ENCODE measurements around the gene TRIM5. TPM values are rescaled to one million over a fixed set of nuclear protein-coding genes. Genes with fewer than 3 reads are reported as not detected.

The TRIM5 gene
- total and polyA plus RNA-seq, 5 donors from 2014 or later, result 6.0 to 15.2 (median 7.6) TPM

GRCh38 chr11:5712507-5712906, 27.6 kb upstream of the TRIM5 start:
- no peak overlapping the region for H3K27ac ChIP-seq (ENCODE audit: insufficient read depth, low read length, poor library complexity, severe bottlenecking)
- no peaks in the 10 kb centered on the region for H3K4me1 ChIP-seq (ENCODE audit: control insufficient read depth, insufficient read depth, low read length, poor library complexity, severe bottlenecking)
- Mint-ChIP-seq H3K27ac (peak overlapping the region in 2 of 3 donors; percentile 42 to 52), H3K27me3 (no peaks in the 10 kb centered on the region), H3K36me3 (peaks cover 23% of the 10 kb centered on the region), H3K4me1 (peaks cover 8 to 11% (median 9%) of the 10 kb centered on the region in 4 donors), H3K4me3 (no peak overlapping the region), H3K9me3 (peaks cover 0 to 3% (median 0%) of the 10 kb centered on the region in 7 donors)
- no peak overlapping the region for H3K4me3 ChIP-seq (ENCODE audit: low read depth, low read length)
- H3K36me3 ChIP-seq (ENCODE audit: control insufficient read depth, insufficient read depth, low read length), result peaks cover 38% of the 10 kb centered on the region
- peaks cover 0 to 3% of the 10 kb centered on the region in 2 experiments for H3K9me3 ChIP-seq (ENCODE audit: control insufficient read depth in 2 of 2, low read length in 2 of 2)
- H3K27me3 ChIP-seq (ENCODE audit: control insufficient read depth, insufficient read depth, low read length), result no peaks in the 10 kb centered on the region
- DNase-seq (peak in 1 of 3 donors; percentile 37), ATAC-seq (ENCODE audit: low read depth in 2 of 2) (peak in 1 of 2 donors; percentile 59)

DNA sequence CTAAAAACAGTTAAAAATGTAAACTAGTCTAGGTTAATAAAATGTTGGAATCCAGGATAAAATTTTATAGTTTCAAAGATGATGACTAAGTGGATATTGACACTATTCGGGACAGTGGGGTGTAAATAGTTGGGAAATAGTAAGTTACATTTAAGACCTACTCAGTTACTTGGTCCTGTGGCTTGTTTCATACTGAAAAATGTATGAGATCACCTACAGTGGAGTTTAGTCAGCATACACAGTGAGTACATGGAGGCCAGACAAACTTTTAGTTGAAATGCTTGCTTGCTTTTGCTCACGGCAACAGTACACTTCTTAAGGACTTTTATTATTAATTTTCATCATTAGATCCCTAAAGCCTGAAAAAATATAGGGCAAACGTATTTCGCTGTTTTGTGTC, 20.8 kb upstream of the TRIM5 start:
- Mint-ChIP-seq H3K9me3 (no peaks in the 10 kb centered on the region), H3K36me3 (peaks cover 63% of the 10 kb centered on the region), H3K4me3 (no peak overlapping the region), H3K27me3 (no peaks in the 10 kb centered on the region), H3K4me1 (peaks cover 42 to 46% (median 43%) of the 10 kb centered on the region in 4 donors), H3K27ac (peak overlapping the region; percentile 30 to 37 (median 34))
- peaks cover 90% of the 10 kb centered on the region for H3K36me3 ChIP-seq (ENCODE audit: control insufficient read depth, insufficient read depth, low read length)
- H3K9me3 ChIP-seq (ENCODE audit: control insufficient read depth in 2 of 2, low read length in 2 of 2), result no peaks in the 10 kb centered on the region
- no peak for ATAC-seq (ENCODE audit: low read depth in 2 of 2)
- no peaks in the 10 kb centered on the region for H3K27me3 ChIP-seq (ENCODE audit: control insufficient read depth, insufficient read depth, low read length)
- DNase-seq, result no peak
- peaks cover 15% of the 10 kb centered on the region for H3K4me1 ChIP-seq (ENCODE audit: control insufficient read depth, insufficient read depth, low read length, poor library complexity, severe bottlenecking)
- H3K27ac ChIP-seq (ENCODE audit: insufficient read depth, low read length, poor library complexity, severe bottlenecking), result peak overlapping the region; percentile 19
- no peak overlapping the region for H3K4me3 ChIP-seq (ENCODE audit: low read depth, low read length)

DNA sequence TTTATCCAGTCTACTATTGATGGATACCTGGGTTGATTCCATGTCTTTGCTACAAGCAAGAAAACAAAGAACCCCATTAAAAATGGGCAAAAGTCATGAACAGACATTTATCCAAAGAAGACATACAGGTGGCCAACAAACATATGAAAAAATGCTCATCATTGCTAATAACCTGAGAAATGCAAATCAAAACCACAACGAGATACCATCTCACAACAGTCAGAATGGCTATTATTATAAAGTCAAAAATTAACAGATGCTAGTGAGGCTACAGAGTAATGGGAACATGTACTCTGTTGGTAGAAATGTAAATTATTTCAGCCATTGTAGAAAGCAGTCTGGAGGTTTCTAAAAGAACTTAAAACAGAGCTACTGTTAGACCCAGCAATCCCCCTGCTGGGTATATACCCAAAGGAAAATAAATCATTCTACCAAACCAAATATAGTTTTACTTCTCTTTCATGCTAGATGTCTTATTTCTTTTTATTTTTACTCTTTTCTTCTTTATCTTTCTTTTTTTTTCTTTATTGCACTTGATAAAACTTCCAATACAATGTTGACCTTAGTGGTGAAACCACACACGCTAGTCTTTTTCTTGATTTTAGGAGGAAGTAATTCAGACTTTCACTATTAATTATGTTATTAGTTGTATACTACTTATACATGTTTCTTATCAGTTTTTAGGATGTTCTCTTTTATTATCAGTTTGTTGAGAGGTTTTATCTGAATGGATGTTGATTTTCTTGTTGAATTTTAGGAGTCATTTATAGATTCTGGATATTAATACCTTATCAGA, 19.1 kb upstream of the TRIM5 start:
- peak overlapping the region in 3 of 4 donors; percentile 17 to 63 (median 52) for H3K4me3 Mint-ChIP-seq
- peaks cover 64% of the 10 kb centered on the region for H3K36me3 Mint-ChIP-seq
- Histone ChIP-seq H3K27ac (ENCODE audit: insufficient read depth, low read length, poor library complexity, severe bottlenecking) (peak overlapping the region; percentile 27), H3K9me3 (ENCODE audit: control insufficient read depth in 2 of 2, low read length in 2 of 2) (no peaks in the 10 kb centered on the region), H3K4me1 (ENCODE audit: control insufficient read depth, insufficient read depth, low read length, poor library complexity, severe bottlenecking) (peaks cover 18% of the 10 kb centered on the region), H3K4me3 (ENCODE audit: low read depth, low read length) (peak overlapping the region; percentile 29), H3K27me3 (ENCODE audit: control insufficient read depth, insufficient read depth, low read length) (no peaks in the 10 kb centered on the region), H3K36me3 (ENCODE audit: control insufficient read depth, insufficient read depth, low read length) (peaks cover 91% of the 10 kb centered on the region)
- ATAC-seq (ENCODE audit: low read depth in 2 of 2), result peak in 1 of 2 donors; percentile 43
- peaks cover 43 to 58% (median 50%) of the 10 kb centered on the region in 4 donors for H3K4me1 Mint-ChIP-seq
- H3K9me3 Mint-ChIP-seq, result no peaks in the 10 kb centered on the region
- peak overlapping the region; percentile 30 to 82 (median 71) for H3K27ac Mint-ChIP-seq
- no peaks in the 10 kb centered on the region for H3K27me3 Mint-ChIP-seq
- no peak for DNase-seq

GRCh38 chr11:5701055-5701577, 16.2 kb upstream of the TRIM5 start:
- no peaks in the 10 kb centered on the region for H3K27me3 ChIP-seq (ENCODE audit: control insufficient read depth, insufficient read depth, low read length)
- Mint-ChIP-seq H3K27ac (peak overlapping the region in 1 of 3 donors; percentile 88), H3K36me3 (peaks cover 70% of the 10 kb centered on the region), H3K9me3 (no peaks in the 10 kb centered on the region), H3K27me3 (no peaks in the 10 kb centered on the region), H3K4me3 (peak overlapping the region in 1 of 4 donors; percentile 61), H3K4me1 (peaks cover 51 to 77% (median 67%) of the 10 kb centered on the region in 4 donors)
- peaks cover 21% of the 10 kb centered on the region for H3K4me1 ChIP-seq (ENCODE audit: control insufficient read depth, insufficient read depth, low read length, poor library complexity, severe bottlenecking)
- peak overlapping the region; percentile 39 for H3K4me3 ChIP-seq (ENCODE audit: low read depth, low read length)
- no peak overlapping the region for H3K27ac ChIP-seq (ENCODE audit: insufficient read depth, low read length, poor library complexity, severe bottlenecking)
- DNase-seq, result no peak
- no peak for ATAC-seq (ENCODE audit: low read depth in 2 of 2)
- no peaks in the 10 kb centered on the region for H3K9me3 ChIP-seq (ENCODE audit: control insufficient read depth in 2 of 2, low read length in 2 of 2)
- H3K36me3 ChIP-seq (ENCODE audit: control insufficient read depth, insufficient read depth, low read length), result peaks cover 89% of the 10 kb centered on the region

DNA sequence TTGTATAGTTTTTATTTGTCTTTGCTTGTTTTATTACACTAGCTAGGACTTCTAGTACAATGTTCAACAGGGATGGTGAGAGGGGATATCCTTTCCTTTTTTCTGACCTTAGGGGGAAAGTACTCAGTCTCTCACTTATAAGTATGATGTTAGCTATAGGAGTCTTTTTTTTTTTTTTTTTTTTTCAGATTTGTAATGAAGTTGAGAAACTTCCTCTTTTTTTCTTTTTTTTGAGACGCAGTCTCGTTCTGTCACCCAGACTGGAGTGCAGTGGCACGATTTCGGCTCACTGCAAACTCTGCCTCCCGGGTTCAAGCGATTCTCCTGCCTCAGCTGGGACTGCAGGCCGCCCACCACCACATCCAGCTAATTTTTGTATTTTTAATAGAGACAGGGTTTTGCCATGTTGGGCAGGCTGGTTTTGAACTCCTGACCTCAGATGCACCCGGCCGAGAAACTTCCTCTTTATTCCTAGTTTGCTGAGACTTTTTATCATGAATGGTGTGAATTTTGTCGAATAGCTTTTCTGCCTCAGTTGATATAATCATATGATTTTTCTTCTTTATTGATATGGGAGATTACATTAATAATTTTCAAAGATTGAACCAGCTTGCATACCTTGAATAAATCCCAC, 15.7 kb upstream of the TRIM5 start:
- Mint-ChIP-seq H3K4me1 (peaks cover 48 to 81% (median 71%) of the 10 kb centered on the region in 4 donors), H3K36me3 (peaks cover 71% of the 10 kb centered on the region), H3K9me3 (no peaks in the 10 kb centered on the region), H3K27me3 (no peaks in the 10 kb centered on the region), H3K27ac (peak overlapping the region in 2 of 3 donors; percentile 7 to 62), H3K4me3 (peak overlapping the region in 2 of 4 donors; percentile 16 to 61)
- peaks cover 89% of the 10 kb centered on the region for H3K36me3 ChIP-seq (ENCODE audit: control insufficient read depth, insufficient read depth, low read length)
- H3K27me3 ChIP-seq (ENCODE audit: control insufficient read depth, insufficient read depth, low read length), result no peaks in the 10 kb centered on the region
- no peaks in the 10 kb centered on the region for H3K9me3 ChIP-seq (ENCODE audit: control insufficient read depth in 2 of 2, low read length in 2 of 2)
- no peak overlapping the region for H3K27ac ChIP-seq (ENCODE audit: insufficient read depth, low read length, poor library complexity, severe bottlenecking)
- H3K4me1 ChIP-seq (ENCODE audit: control insufficient read depth, insufficient read depth, low read length, poor library complexity, severe bottlenecking), result peaks cover 26% of the 10 kb centered on the region
- no peak for DNase-seq
- H3K4me3 ChIP-seq (ENCODE audit: low read depth, low read length), result no peak overlapping the region
- no peak for ATAC-seq (ENCODE audit: low read depth in 2 of 2)

GRCh38 chr11:5698281-5698680, 13.4 kb upstream of the TRIM5 start:
- H3K4me3 Mint-ChIP-seq, result peak overlapping the region in 2 of 4 donors; percentile 2 to 21
- H3K36me3 Mint-ChIP-seq, result peaks cover 70% of the 10 kb centered on the region
- H3K27ac ChIP-seq (ENCODE audit: insufficient read depth, low read length, poor library complexity, severe bottlenecking), result no peak overlapping the region
- DNase-seq, result no peak
- no peaks in the 10 kb centered on the region for H3K9me3 ChIP-seq (ENCODE audit: control insufficient read depth in 2 of 2, low read length in 2 of 2)
- no peak for ATAC-seq (ENCODE audit: low read depth in 2 of 2)
- no peaks in the 10 kb centered on the region for H3K27me3 Mint-ChIP-seq
- H3K36me3 ChIP-seq (ENCODE audit: control insufficient read depth, insufficient read depth, low read length), result peaks cover 82% of the 10 kb centered on the region
- H3K4me3 ChIP-seq (ENCODE audit: low read depth, low read length), result no peak overlapping the region
- no peaks in the 10 kb centered on the region for H3K9me3 Mint-ChIP-seq
- peaks cover 44 to 85% (median 72%) of the 10 kb centered on the region in 4 donors for H3K4me1 Mint-ChIP-seq
- peaks cover 38% of the 10 kb centered on the region for H3K4me1 ChIP-seq (ENCODE audit: control insufficient read depth, insufficient read depth, low read length, poor library complexity, severe bottlenecking)
- peak overlapping the region in 2 of 3 donors; percentile 63 to 84 for H3K27ac Mint-ChIP-seq
- no peaks in the 10 kb centered on the region for H3K27me3 ChIP-seq (ENCODE audit: control insufficient read depth, insufficient read depth, low read length)

DNA sequence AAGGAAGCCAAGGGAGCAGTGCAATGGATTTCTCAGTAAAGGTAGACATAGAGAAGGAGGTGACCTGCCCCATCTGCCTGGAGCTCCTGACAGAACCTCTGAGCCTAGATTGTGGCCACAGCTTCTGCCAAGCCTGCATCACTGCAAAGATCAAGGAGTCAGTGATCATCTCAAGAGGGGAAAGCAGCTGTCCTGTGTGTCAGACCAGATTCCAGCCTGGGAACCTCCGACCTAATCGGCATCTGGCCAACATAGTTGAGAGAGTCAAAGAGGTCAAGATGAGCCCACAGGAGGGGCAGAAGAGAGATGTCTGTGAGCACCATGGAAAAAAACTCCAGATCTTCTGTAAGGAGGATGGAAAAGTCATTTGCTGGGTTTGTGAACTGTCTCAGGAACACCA, 11.3 kb upstream of the TRIM5 start:
- Mint-ChIP-seq H3K27me3 (no peaks in the 10 kb centered on the region), H3K36me3 (peaks cover 61% of the 10 kb centered on the region), H3K27ac (peak overlapping the region; percentile 8 to 84 (median 78)), H3K4me3 (peak overlapping the region; percentile 15 to 85 (median 29)), H3K4me1 (peaks cover 44 to 81% (median 70%) of the 10 kb centered on the region in 4 donors), H3K9me3 (no peaks in the 10 kb centered on the region)
- H3K27ac ChIP-seq (ENCODE audit: insufficient read depth, low read length, poor library complexity, severe bottlenecking), result peak overlapping the region; percentile 44
- H3K36me3 ChIP-seq (ENCODE audit: control insufficient read depth, insufficient read depth, low read length), result peaks cover 72% of the 10 kb centered on the region
- no peaks in the 10 kb centered on the region for H3K27me3 ChIP-seq (ENCODE audit: control insufficient read depth, insufficient read depth, low read length)
- no peak overlapping the region for H3K4me3 ChIP-seq (ENCODE audit: low read depth, low read length)
- peaks cover 52% of the 10 kb centered on the region for H3K4me1 ChIP-seq (ENCODE audit: control insufficient read depth, insufficient read depth, low read length, poor library complexity, severe bottlenecking)
- DNase-seq, result no peak
- no peak for ATAC-seq (ENCODE audit: low read depth in 2 of 2)
- H3K9me3 ChIP-seq (ENCODE audit: control insufficient read depth in 2 of 2, low read length in 2 of 2), result no peaks in the 10 kb centered on the region

All from CD4-positive, CD25-positive, alpha-beta regulatory T cell (primary cell).